Right atrium auricular region (tissue), 2 donors: ENCODE measurements around the gene KLHL40. TPM values are rescaled to one million over a fixed set of nuclear protein-coding genes. Genes with fewer than 3 reads are reported as not detected.

Experiments used
- DNase-seq: peaks from one replicate; pipeline ENCODE4 v3.0.0-alpha.2; 2019; ENCODE audit warnings: low spot score
- H3K27ac ChIP-seq, 2 donors: fragments of 200-600 bp; sonication (generic); 1 replicate in 1 of 2; 2 replicates in 1 of 2; pipeline ENCODE4 v1.5.1; 2016 to 2019
- H3K27me3 ChIP-seq, 2 donors: fragments of 200-600 bp; sonication (generic); one replicate each; pipeline versions ENCODE4 v1.5.1 to v1.6.0; 2017 to 2019
- H3K36me3 ChIP-seq: fragments of 200-600 bp; sonication (generic); one replicate; pipeline ENCODE4 v1.5.1; 2016
- H3K4me1 ChIP-seq, 2 donors: fragments of 200-600 bp; sonication (generic); one replicate each; pipeline versions ENCODE4 v1.5.1 to v1.6.0; 2017 to 2019
- H3K4me3 ChIP-seq, 2 donors: fragments of 200-600 bp; sonication (generic); 1 replicate in 1 of 2; 2 replicates in 1 of 2; pipeline ENCODE4 v1.5.1; 2017 to 2019; ENCODE audit warnings: mild to moderate bottlenecking in 1 of 2, moderate library complexity in 1 of 2
- H3K9me3 ChIP-seq, 2 donors: fragments of 200-600 bp; sonication (generic); one replicate each; pipeline ENCODE4 v1.5.1; 2019
- total RNA-seq, 2 donors: library from RNA; depleted of rRNA; stranded (reverse); fragments of >200 nt; gene quantifications; one replicate each; pipeline ENCODE4 v1.1.0, GENCODE V29; 2016
- TF ChIP-seq, protein P1 (sequence below), 2 donors: fragments of 200-600 bp; sonication (generic); IDR thresholded peaks; one replicate each; pipeline ENCODE4 v1.5.1; 2019; ENCODE audit warnings: antibody characterized with exemption in 2 of 2

KLHL40 gene
- total RNA-seq, 2 donors from 2014 or later, result 0.15 to 0.63 TPM

DNA sequence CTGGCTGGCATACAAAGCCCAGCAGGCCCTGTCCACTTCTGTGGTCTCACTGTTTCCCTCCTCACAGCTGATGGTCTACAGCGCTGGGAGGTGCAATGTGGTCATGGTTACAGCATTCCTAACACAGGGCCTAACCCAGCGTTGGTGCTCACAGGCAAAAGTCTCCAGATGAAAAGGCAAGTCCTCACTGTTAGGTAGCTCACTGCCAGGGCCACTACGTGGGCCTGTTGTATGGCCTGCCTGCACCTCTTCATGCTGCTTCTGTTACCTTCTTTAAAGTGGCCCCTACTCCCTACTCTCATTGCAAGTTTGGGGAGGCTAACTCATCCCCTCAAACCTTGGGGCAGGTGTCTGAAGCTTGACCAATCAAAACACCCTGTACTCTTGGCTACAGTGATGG lies 56.5 kb downstream of the KLHL40 start:
- peak; percentile 54 for DNase-seq
- no peaks in the 10 kb centered on the region for H3K36me3 ChIP-seq
- peaks cover 0 to 35% of the 10 kb centered on the region in 2 donors for H3K4me1 ChIP-seq
- TF ChIP-seq, protein P1, sequence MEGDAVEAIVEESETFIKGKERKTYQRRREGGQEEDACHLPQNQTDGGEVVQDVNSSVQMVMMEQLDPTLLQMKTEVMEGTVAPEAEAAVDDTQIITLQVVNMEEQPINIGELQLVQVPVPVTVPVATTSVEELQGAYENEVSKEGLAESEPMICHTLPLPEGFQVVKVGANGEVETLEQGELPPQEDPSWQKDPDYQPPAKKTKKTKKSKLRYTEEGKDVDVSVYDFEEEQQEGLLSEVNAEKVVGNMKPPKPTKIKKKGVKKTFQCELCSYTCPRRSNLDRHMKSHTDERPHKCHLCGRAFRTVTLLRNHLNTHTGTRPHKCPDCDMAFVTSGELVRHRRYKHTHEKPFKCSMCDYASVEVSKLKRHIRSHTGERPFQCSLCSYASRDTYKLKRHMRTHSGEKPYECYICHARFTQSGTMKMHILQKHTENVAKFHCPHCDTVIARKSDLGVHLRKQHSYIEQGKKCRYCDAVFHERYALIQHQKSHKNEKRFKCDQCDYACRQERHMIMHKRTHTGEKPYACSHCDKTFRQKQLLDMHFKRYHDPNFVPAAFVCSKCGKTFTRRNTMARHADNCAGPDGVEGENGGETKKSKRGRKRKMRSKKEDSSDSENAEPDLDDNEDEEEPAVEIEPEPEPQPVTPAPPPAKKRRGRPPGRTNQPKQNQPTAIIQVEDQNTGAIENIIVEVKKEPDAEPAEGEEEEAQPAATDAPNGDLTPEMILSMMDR (IDR thresholded peaks at IDR 0.05), result no peak
- H3K4me3 ChIP-seq, result no peak overlapping the region
- no peaks in the 10 kb centered on the region for H3K27me3 ChIP-seq
- no peaks in the 10 kb centered on the region for H3K9me3 ChIP-seq
- peak overlapping the region; percentile 74 to 89 for H3K27ac ChIP-seq

Other genes with a start within 250 kb of the KLHL40 start
- gene VIPR1, start 182.9 kb upstream of the KLHL40 start, total RNA-seq, result 10 to 100 TPM in 1 of 2 donors, 1 to 10 TPM in 1; 6.2 to 21.0 TPM
- gene SEC22C, start 103.6 kb upstream of the KLHL40 start, total RNA-seq, result 10 to 100 TPM; 32.3 to 36.2 TPM
- 10 to 100 TPM in 1 of 2 donors, 1 to 10 TPM in 1; 8.4 to 13.9 TPM for gene SS18L2, start 94.7 kb upstream of the KLHL40 start, total RNA-seq
- gene NKTR, start 84.9 kb upstream of the KLHL40 start, total RNA-seq, result 10 to 100 TPM; 14.1 to 20.4 TPM
- gene ZBTB47, start 31.8 kb upstream of the KLHL40 start, total RNA-seq, result 100 to 1,000 TPM in 1 of 2 donors, 10 to 100 TPM in 1; 92.4 to 129 TPM
- gene HHATL, start 17.3 kb downstream of the KLHL40 start, total RNA-seq, result 100 to 1,000 TPM; 444 to 908 TPM
- gene CCDC13, start 87.7 kb downstream of the KLHL40 start, total RNA-seq, result under 1 TPM in 1 of 2 donors, not detected in 1; 0.35 TPM
- 100 to 1,000 TPM; 213 to 299 TPM for gene HIGD1A, start 119.0 kb downstream of the KLHL40 start, total RNA-seq
- gene ACKR2, start 123.9 kb downstream of the KLHL40 start, total RNA-seq, result 1 to 10 TPM in 1 of 2 donors, under 1 TPM in 1; 0.78 to 6.2 TPM
- gene CYP8B1, start 190.3 kb downstream of the KLHL40 start, total RNA-seq, result not detected
- gene ZNF662, start 220.6 kb downstream of the KLHL40 start, total RNA-seq, result 1 to 10 TPM; 1.7 to 2.7 TPM